GM20000 (cell line): ENCODE measurements around the gene E4F1.

Experiments used
- DNase-seq: peaks from one replicate; pipeline ENCODE4 v3.0.0; 2012; ENCODE audit warnings: low spot score
- CTCF ChIP-seq: IDR thresholded peaks from 2 replicates; pipeline ENCODE4 v1.5.1; 2012; ENCODE audit warnings: mild to moderate bottlenecking, control low read depth; ENCODE audit errors: extremely low read depth, missing control alignments

Gene E4F1

GRCh38 chr16:2189252-2189893, 34.0 kb upstream of the E4F1 start:
- TF ChIP-seq CTCF, result no peak
- DNase-seq, result no peak

- no peak for DNase-seq
- TF ChIP-seq CTCF, result no peak
These were observed 33.3 kb upstream of the E4F1 start for GRCh38 chr16:2190002-2190658.

- TF ChIP-seq CTCF, result no peak
- DNase-seq, result no peak
These were observed 32.5 kb upstream of the E4F1 start for GRCh38 chr16:2190659-2191445.

GRCh38 chr16:2191446-2191706, 32.0 kb upstream of the E4F1 start:
- no peak for DNase-seq

GRCh38 chr16:2194166-2194834, 29.1 kb upstream of the E4F1 start:
- no peak for TF ChIP-seq CTCF
- DNase-seq, result no peak

More at GRCh38 chr16:2191446-2191706, 32.0 kb upstream of the E4F1 start:
- no peak for TF ChIP-seq CTCF

GRCh38 chr16:2194852-2195321, 28.5 kb upstream of the E4F1 start:
- DNase-seq, result peak; percentile 84
- peak; percentile 36 for TF ChIP-seq CTCF
